ENCODE data around the gene SCGN.
A peak's percentile ranks its signal among the peaks of the same experiment; 100 is the strongest.

SCGN gene

GRCh38 chr6:25619217-25619616 is 32.8 kb upstream of the SCGN start:
- no peaks in the 10 kb centered on the region for H3K27me3 ChIP-seq (ENCODE audit: control insufficient read depth, insufficient read depth, low read length, poor library complexity, severe bottlenecking)
- no peaks in the 10 kb centered on the region for H3K9me3 ChIP-seq (ENCODE audit: control insufficient read depth, low read length)
- H3K4me3 ChIP-seq (ENCODE audit: insufficient read depth, low read depth, low read length) = no peak overlapping the region
- H3K27ac ChIP-seq (ENCODE audit: insufficient read depth, low read depth, low read length, poor library complexity, severe bottlenecking) = no peak overlapping the region
- 90 to 96% methylated on average over 4 of the region's 4 CpGs for WGBS, 2 experiments
- H3K4me1 ChIP-seq (ENCODE audit: control insufficient read depth, insufficient read depth, low read length) = no peaks in the 10 kb centered on the region
- no peaks in the 10 kb centered on the region for H3K36me3 ChIP-seq (ENCODE audit: control insufficient read depth, insufficient read depth, low read length)

- Histone ChIP-seq H3K27ac (ENCODE audit: insufficient read depth, low read depth, low read length, poor library complexity, severe bottlenecking) (no peak overlapping the region), H3K9me3 (ENCODE audit: control insufficient read depth, low read length) (no peaks in the 10 kb centered on the region), H3K4me3 (ENCODE audit: insufficient read depth, low read depth, low read length) (no peak overlapping the region), H3K27me3 (ENCODE audit: control insufficient read depth, insufficient read depth, low read length, poor library complexity, severe bottlenecking) (no peaks in the 10 kb centered on the region), H3K4me1 (ENCODE audit: control insufficient read depth, insufficient read depth, low read length) (no peaks in the 10 kb centered on the region), H3K36me3 (ENCODE audit: control insufficient read depth, insufficient read depth, low read length) (no peaks in the 10 kb centered on the region)
- WGBS, 2 experiments = 91% methylated on average over 2 of the region's 2 CpGs; no CpG with 5 or more reads in 1 of the 2 experiments
These were observed 31.6 kb upstream of the SCGN start for GRCh38 chr6:25620391-25620790.

GRCh38 chr6:25623065-25623464 is 28.9 kb upstream of the SCGN start:
- Histone ChIP-seq H3K4me3 (ENCODE audit: insufficient read depth, low read depth, low read length) (no peak overlapping the region), H3K36me3 (ENCODE audit: control insufficient read depth, insufficient read depth, low read length) (no peaks in the 10 kb centered on the region), H3K27ac (ENCODE audit: insufficient read depth, low read depth, low read length, poor library complexity, severe bottlenecking) (no peak overlapping the region), H3K4me1 (ENCODE audit: control insufficient read depth, insufficient read depth, low read length) (no peaks in the 10 kb centered on the region), H3K9me3 (ENCODE audit: control insufficient read depth, low read length) (no peaks in the 10 kb centered on the region), H3K27me3 (ENCODE audit: control insufficient read depth, insufficient read depth, low read length, poor library complexity, severe bottlenecking) (no peaks in the 10 kb centered on the region)
- WGBS, 2 experiments = 88 to 94% methylated on average over 1 of the region's 1 CpG

- no peaks in the 10 kb centered on the region for H3K9me3 ChIP-seq (ENCODE audit: control insufficient read depth, low read length)
- 95 to 100% methylated on average over 1 of the region's 1 CpG for WGBS, 2 experiments
- no peaks in the 10 kb centered on the region for H3K4me1 ChIP-seq (ENCODE audit: control insufficient read depth, insufficient read depth, low read length)
- no peaks in the 10 kb centered on the region for H3K27me3 ChIP-seq (ENCODE audit: control insufficient read depth, insufficient read depth, low read length, poor library complexity, severe bottlenecking)
- no peak overlapping the region for H3K27ac ChIP-seq (ENCODE audit: insufficient read depth, low read depth, low read length, poor library complexity, severe bottlenecking)
- no peak overlapping the region for H3K4me3 ChIP-seq (ENCODE audit: insufficient read depth, low read depth, low read length)
- H3K36me3 ChIP-seq (ENCODE audit: control insufficient read depth, insufficient read depth, low read length) = no peaks in the 10 kb centered on the region
These were observed 28.1 kb upstream of the SCGN start for GRCh38 chr6:25623879-25624278.

GRCh38 chr6:25627001-25627400 is 25.0 kb upstream of the SCGN start:
- Histone ChIP-seq H3K4me3 (ENCODE audit: insufficient read depth, low read depth, low read length) (no peak overlapping the region), H3K9me3 (ENCODE audit: control insufficient read depth, low read length) (no peaks in the 10 kb centered on the region), H3K27me3 (ENCODE audit: control insufficient read depth, insufficient read depth, low read length, poor library complexity, severe bottlenecking) (peaks cover 13% of the 10 kb centered on the region), H3K4me1 (ENCODE audit: control insufficient read depth, insufficient read depth, low read length) (no peaks in the 10 kb centered on the region), H3K36me3 (ENCODE audit: control insufficient read depth, insufficient read depth, low read length) (no peaks in the 10 kb centered on the region), H3K27ac (ENCODE audit: insufficient read depth, low read depth, low read length, poor library complexity, severe bottlenecking) (no peak overlapping the region)
- 61 to 70% methylated on average over 3 of the region's 3 CpGs for WGBS, 2 experiments

GRCh38 chr6:25628471-25629197 is 23.4 kb upstream of the SCGN start:
- WGBS, 2 experiments = 86 to 88% methylated on average over 4 of the region's 4 CpGs
- H3K27me3 ChIP-seq (ENCODE audit: control insufficient read depth, insufficient read depth, low read length, poor library complexity, severe bottlenecking) = peaks cover 18% of the 10 kb centered on the region
- H3K4me3 ChIP-seq (ENCODE audit: insufficient read depth, low read depth, low read length) = no peak overlapping the region
- H3K4me1 ChIP-seq (ENCODE audit: control insufficient read depth, insufficient read depth, low read length) = no peaks in the 10 kb centered on the region
- H3K36me3 ChIP-seq (ENCODE audit: control insufficient read depth, insufficient read depth, low read length) = no peaks in the 10 kb centered on the region
- H3K27ac ChIP-seq (ENCODE audit: insufficient read depth, low read depth, low read length, poor library complexity, severe bottlenecking) = no peak overlapping the region
- H3K9me3 ChIP-seq (ENCODE audit: control insufficient read depth, low read length) = no peaks in the 10 kb centered on the region

- Histone ChIP-seq H3K4me1 (ENCODE audit: control insufficient read depth, insufficient read depth, low read length) (peaks cover 1% of the 10 kb centered on the region), H3K36me3 (ENCODE audit: control insufficient read depth, insufficient read depth, low read length) (no peaks in the 10 kb centered on the region), H3K27ac (ENCODE audit: insufficient read depth, low read depth, low read length, poor library complexity, severe bottlenecking) (no peak overlapping the region), H3K4me3 (ENCODE audit: insufficient read depth, low read depth, low read length) (no peak overlapping the region), H3K9me3 (ENCODE audit: control insufficient read depth, low read length) (no peaks in the 10 kb centered on the region), H3K27me3 (ENCODE audit: control insufficient read depth, insufficient read depth, low read length, poor library complexity, severe bottlenecking) (peaks cover 18% of the 10 kb centered on the region)
- WGBS, 2 experiments = 82 to 84% methylated on average over 4 of the region's 4 CpGs
These were observed 22.8 kb upstream of the SCGN start for GRCh38 chr6:25629198-25629576.

- peaks cover 6% of the 10 kb centered on the region for H3K4me1 ChIP-seq (ENCODE audit: control insufficient read depth, insufficient read depth, low read length)
- H3K36me3 ChIP-seq (ENCODE audit: control insufficient read depth, insufficient read depth, low read length) = no peaks in the 10 kb centered on the region
- H3K27ac ChIP-seq (ENCODE audit: insufficient read depth, low read depth, low read length, poor library complexity, severe bottlenecking) = no peak overlapping the region
- H3K4me3 ChIP-seq (ENCODE audit: insufficient read depth, low read depth, low read length) = no peak overlapping the region
- peaks cover 18% of the 10 kb centered on the region for H3K27me3 ChIP-seq (ENCODE audit: control insufficient read depth, insufficient read depth, low read length, poor library complexity, severe bottlenecking)
- 40 to 72% methylated on average over 3 to 4 of the region's 4 CpGs for WGBS, 2 experiments
- no peaks in the 10 kb centered on the region for H3K9me3 ChIP-seq (ENCODE audit: control insufficient read depth, low read length)
These were observed 21.3 kb upstream of the SCGN start for GRCh38 chr6:25630508-25631278.

- Histone ChIP-seq H3K4me1 (ENCODE audit: control insufficient read depth, insufficient read depth, low read length) (peaks cover 6% of the 10 kb centered on the region), H3K36me3 (ENCODE audit: control insufficient read depth, insufficient read depth, low read length) (no peaks in the 10 kb centered on the region), H3K27me3 (ENCODE audit: control insufficient read depth, insufficient read depth, low read length, poor library complexity, severe bottlenecking) (peaks cover 9% of the 10 kb centered on the region), H3K27ac (ENCODE audit: insufficient read depth, low read depth, low read length, poor library complexity, severe bottlenecking) (peak overlapping the region; percentile 18), H3K9me3 (ENCODE audit: control insufficient read depth, low read length) (no peaks in the 10 kb centered on the region), H3K4me3 (ENCODE audit: insufficient read depth, low read depth, low read length) (no peak overlapping the region)
- 91 to 97% methylated on average over 2 of the region's 2 CpGs for WGBS, 2 experiments
These were observed 16.1 kb upstream of the SCGN start for GRCh38 chr6:25635886-25636317.

- WGBS, 2 experiments = 100% methylated on average over 1 of the region's 1 CpG; no CpG with 5 or more reads in 1 of the 2 experiments
- no peak overlapping the region for H3K27ac ChIP-seq (ENCODE audit: insufficient read depth, low read depth, low read length, poor library complexity, severe bottlenecking)
- peaks cover 6% of the 10 kb centered on the region for H3K4me1 ChIP-seq (ENCODE audit: control insufficient read depth, insufficient read depth, low read length)
- H3K9me3 ChIP-seq (ENCODE audit: control insufficient read depth, low read length) = no peaks in the 10 kb centered on the region
- H3K36me3 ChIP-seq (ENCODE audit: control insufficient read depth, insufficient read depth, low read length) = no peaks in the 10 kb centered on the region
- peaks cover 3% of the 10 kb centered on the region for H3K27me3 ChIP-seq (ENCODE audit: control insufficient read depth, insufficient read depth, low read length, poor library complexity, severe bottlenecking)
- no peak overlapping the region for H3K4me3 ChIP-seq (ENCODE audit: insufficient read depth, low read depth, low read length)
These were observed 14.8 kb upstream of the SCGN start for GRCh38 chr6:25637211-25637610.

Data from ectodermal cell (in vitro differentiated cells).